HCT116 (cell line): ENCODE measurements around the gene MED25.

ENCODE experiments used
- CEBPB ChIP-seq: IDR thresholded peaks from 2 replicates; pipeline ENCODE4 v1.6.1; 2012; ENCODE audit warnings: low read depth
- CTCF ChIP-seq, 3 experiments: fragments of 200-600 bp in 1 of 3; sonication (generic) in 1 of 3; IDR thresholded peaks in 2 of 3; conservative IDR thresholded peaks in 1 of 3; 2 replicates each; pipeline ENCODE4 v1.5.1; 2012 to 2017; ENCODE audit warnings: low read depth in 2 of 3, low read length in 2 of 3, antibody characterized with exemption in 1 of 3, borderline replicate concordance in 1 of 3, control low read depth in 1 of 3, mild to moderate bottlenecking in 1 of 3, mixed read lengths in 1 of 3, mixed run types in 1 of 3, moderate library complexity in 1 of 3; ENCODE audit not compliant: insufficient read depth in 1 of 3
- EZH2phosphoT487 ChIP-seq: fragments of 200-600 bp; IDR thresholded peaks from 2 replicates; pipeline ENCODE4 v1.6.1; 2018; ENCODE audit warnings: antibody characterized with exemption, borderline replicate concordance
- MAX ChIP-seq: IDR thresholded peaks from 2 replicates; pipeline ENCODE4 v1.6.1; 2012
- POLR2AphosphoS5 ChIP-seq: IDR thresholded peaks from 2 replicates; pipeline ENCODE4 v1.6.1; 2011; ENCODE audit warnings: mild to moderate bottlenecking, low read depth, low read length, moderate library complexity
- RAD21 ChIP-seq: IDR thresholded peaks from 2 replicates; pipeline ENCODE4 v1.6.1; 2012; ENCODE audit warnings: low read depth, mild to moderate bottlenecking
- SP1 ChIP-seq: IDR thresholded peaks from 2 replicates; pipeline ENCODE4 v1.6.1; 2012; ENCODE audit warnings: low read depth
- TCF7L2 ChIP-seq: IDR thresholded peaks from 2 replicates; pipeline ENCODE4 v1.7.0; 2011; ENCODE audit warnings: borderline replicate concordance, inconsistent platforms; ENCODE audit not compliant: insufficient read depth, insufficient read length; ENCODE audit errors: extremely low read depth
- ZBTB33 ChIP-seq: IDR thresholded peaks from 2 replicates; pipeline ENCODE4 v1.6.1; 2011; ENCODE audit warnings: mild to moderate bottlenecking, low read length, moderate library complexity; ENCODE audit not compliant: insufficient replicate concordance; ENCODE audit errors: extremely low read depth

- TF ChIP-seq EZH2phosphoT487 (no peak), SP1 (no peak), TCF7L2 (no peak), ZBTB33 (no peak), CTCF (IDR thresholded peaks at IDR 0.05 in 2 of 3, conservative IDR thresholded peaks at IDR 0.05 in 1 of 3; ENCODE audit: borderline replicate concordance in 1 of 3, insufficient read depth in 1 of 3, low read depth in 2 of 3, low read length in 2 of 3) (no peak), RAD21 (no peak), POLR2AphosphoS5 (no peak), CEBPB (no peak), MAX (no peak)
Measured at GRCh38 chr19:49829721-49830120, 11.6 kb downstream of the MED25 start.
